H7 (cell line): ENCODE results near the gene MED22. TPM values are rescaled to one million over a fixed set of nuclear protein-coding genes. Genes with fewer than 3 reads are reported as not detected.
A peak's percentile ranks its signal among the peaks of the same experiment; 100 is the strongest.
"Not testable (repeated sequence)": the region's sequence is repeated elsewhere in the genome, so short reads cannot be mapped to it uniquely, and the experiment has no call there.

Experiments
- DNase-seq: peaks from one replicate; pipeline ENCODE4 v3.0.0; 2012
- H3K27me3 ChIP-seq: 2 replicates; pipeline ENCODE4 v1.6.0; 2011; ENCODE audit warnings: mild to moderate bottlenecking, low read length; ENCODE audit not compliant: control insufficient read depth, insufficient read depth
- H3K36me3 ChIP-seq: replicated peaks from 2 replicates; pipeline ENCODE4 v1.5.1; 2011; ENCODE audit warnings: low read length; ENCODE audit not compliant: control insufficient read depth, insufficient read depth
- H3K4me3 ChIP-seq: 2 replicates; pipeline ENCODE4 v1.5.1; 2011; ENCODE audit warnings: low read depth, mild to moderate bottlenecking, control low read depth, low read length, moderate library complexity; ENCODE audit not compliant: insufficient read depth
- total RNA-seq: library from RNA; depleted of rRNA; stranded (reverse); fragments of >200 nt; shearing (Covaris generic); gene quantifications from 2 replicates; pipeline ENCODE4 v1.2.3, GENCODE V29; 2014

Gene MED22
- total RNA-seq, 1 experiment from 2014 or later = 64.6 TPM

DNA sequence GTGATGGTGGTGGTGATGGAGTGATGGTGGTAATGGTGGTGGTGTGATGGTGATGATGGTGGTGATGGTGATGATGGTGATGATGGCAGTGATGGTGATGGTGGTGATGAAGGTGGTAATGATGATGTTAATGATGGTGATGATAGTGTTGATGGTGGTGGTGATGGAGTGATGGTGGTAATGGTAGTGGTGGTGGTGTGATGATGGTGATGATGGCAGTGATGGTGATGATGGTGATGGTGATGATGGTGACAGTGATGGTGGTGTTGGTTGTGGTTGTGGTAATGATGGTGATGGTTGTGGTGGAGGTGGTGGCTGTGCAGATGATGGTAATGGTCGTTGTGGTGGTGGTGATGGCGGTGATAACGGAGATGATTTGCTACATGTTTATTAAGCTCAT, 35.5 kb upstream of the MED22 start:
- Histone ChIP-seq H3K4me3 (no peak overlapping the region), H3K27me3 (no peaks in the 10 kb centered on the region), H3K36me3 (no peaks in the 10 kb centered on the region)
- no peak for DNase-seq

GRCh38 chr9:133382507-133383141, 34.7 kb upstream of the MED22 start:
- H3K27me3 ChIP-seq = peaks cover 5% of the 10 kb centered on the region
- no peak overlapping the region for H3K4me3 ChIP-seq

DNA sequence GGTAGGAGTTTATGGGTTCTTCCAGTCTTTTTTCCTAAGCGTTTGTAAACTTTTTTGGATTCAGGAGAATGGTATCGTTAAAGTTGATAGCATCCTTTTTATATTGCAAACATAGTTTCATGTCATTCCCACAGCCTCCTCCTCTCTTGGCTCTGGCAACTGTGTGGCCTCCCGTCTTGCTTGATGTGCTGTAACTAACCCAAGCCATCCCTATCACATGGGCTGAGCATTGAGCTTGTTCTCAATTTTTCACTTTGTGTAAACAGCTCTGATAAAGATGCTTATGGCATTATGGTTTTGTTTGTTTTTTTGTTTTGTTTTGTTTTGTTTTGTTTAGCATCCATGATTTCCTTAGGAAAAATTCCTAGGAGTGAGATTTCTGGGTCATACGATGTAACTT, 32.8 kb upstream of the MED22 start:
- no peak for DNase-seq
- no peaks in the 10 kb centered on the region for H3K36me3 ChIP-seq
- no peak overlapping the region for H3K4me3 ChIP-seq
- H3K27me3 ChIP-seq = peaks cover 11% of the 10 kb centered on the region

More at GRCh38 chr9:133382507-133383141, 34.7 kb upstream of the MED22 start:
- H3K36me3 ChIP-seq = no peaks in the 10 kb centered on the region
- DNase-seq = no peak

- Histone ChIP-seq H3K27me3 (peaks cover 11% of the 10 kb centered on the region), H3K36me3 (no peaks in the 10 kb centered on the region), H3K4me3 (no peak overlapping the region)
- DNase-seq = no peak
These were observed 31.5 kb upstream of the MED22 start for GRCh38 chr9:133379153-133380086.

DNA sequence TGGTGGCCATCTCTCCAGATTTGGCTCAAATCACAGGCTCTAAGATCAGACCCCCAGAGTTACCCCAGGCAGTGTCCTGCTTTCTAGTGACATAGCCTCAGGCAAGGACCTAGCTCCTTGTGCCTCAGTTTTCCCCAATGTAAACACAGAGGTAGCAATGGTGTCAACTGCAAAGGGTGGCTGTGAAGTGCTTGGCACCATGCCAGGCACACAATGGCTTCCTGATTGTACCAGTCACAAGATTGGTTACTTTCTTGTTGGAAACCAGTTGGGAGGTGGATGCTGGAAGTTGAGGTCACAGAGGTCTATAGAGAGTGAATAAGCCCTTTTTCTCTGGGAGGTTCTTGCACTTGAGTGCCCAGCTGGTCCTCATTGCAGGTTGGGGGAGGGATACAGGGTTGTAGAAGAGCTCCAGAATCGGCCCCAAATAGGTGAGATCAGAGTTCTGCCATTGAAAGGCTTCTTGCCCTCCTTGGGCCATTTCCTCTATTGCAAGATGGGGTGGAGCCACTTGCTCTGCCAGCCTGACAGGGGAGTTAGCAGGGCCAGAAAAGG, 30.6 kb upstream of the MED22 start:
- H3K4me3 ChIP-seq = no peak overlapping the region
- H3K36me3 ChIP-seq = peaks cover 1% of the 10 kb centered on the region; the same call in 1 of the 2 replicates
- no peak for DNase-seq
- peaks cover 11% of the 10 kb centered on the region for H3K27me3 ChIP-seq

GRCh38 chr9:133377721-133378216, 29.8 kb upstream of the MED22 start:
- Histone ChIP-seq H3K4me3 (no peak overlapping the region), H3K27me3 (peaks cover 11% of the 10 kb centered on the region), H3K36me3 (peaks cover 1% of the 10 kb centered on the region; the same call in 1 of the 2 replicates)
- DNase-seq = no peak

DNA sequence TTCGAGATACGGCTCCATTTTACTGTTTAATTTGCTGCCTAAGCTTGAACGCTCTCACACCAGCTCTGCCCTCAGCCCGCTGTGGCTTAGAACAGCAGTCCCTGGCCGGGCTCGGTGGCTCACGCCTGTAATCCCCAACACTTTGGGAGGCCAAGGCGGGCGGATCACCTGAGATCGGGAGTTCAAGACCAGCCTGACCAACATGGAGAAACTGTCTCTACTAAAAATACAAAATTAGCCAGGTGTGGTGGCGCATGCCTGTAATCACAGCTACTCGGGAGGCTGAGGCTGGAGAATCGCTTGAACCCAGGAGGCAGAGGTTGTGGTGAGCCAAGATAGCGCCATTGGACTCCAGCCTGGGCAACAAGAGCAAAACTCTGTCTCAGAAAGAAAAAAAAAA, 29.3 kb upstream of the MED22 start:
- peaks cover 11% of the 10 kb centered on the region for H3K27me3 ChIP-seq
- not testable (repeated sequence) for H3K36me3 ChIP-seq, DNase-seq, H3K4me3 ChIP-seq

DNA sequence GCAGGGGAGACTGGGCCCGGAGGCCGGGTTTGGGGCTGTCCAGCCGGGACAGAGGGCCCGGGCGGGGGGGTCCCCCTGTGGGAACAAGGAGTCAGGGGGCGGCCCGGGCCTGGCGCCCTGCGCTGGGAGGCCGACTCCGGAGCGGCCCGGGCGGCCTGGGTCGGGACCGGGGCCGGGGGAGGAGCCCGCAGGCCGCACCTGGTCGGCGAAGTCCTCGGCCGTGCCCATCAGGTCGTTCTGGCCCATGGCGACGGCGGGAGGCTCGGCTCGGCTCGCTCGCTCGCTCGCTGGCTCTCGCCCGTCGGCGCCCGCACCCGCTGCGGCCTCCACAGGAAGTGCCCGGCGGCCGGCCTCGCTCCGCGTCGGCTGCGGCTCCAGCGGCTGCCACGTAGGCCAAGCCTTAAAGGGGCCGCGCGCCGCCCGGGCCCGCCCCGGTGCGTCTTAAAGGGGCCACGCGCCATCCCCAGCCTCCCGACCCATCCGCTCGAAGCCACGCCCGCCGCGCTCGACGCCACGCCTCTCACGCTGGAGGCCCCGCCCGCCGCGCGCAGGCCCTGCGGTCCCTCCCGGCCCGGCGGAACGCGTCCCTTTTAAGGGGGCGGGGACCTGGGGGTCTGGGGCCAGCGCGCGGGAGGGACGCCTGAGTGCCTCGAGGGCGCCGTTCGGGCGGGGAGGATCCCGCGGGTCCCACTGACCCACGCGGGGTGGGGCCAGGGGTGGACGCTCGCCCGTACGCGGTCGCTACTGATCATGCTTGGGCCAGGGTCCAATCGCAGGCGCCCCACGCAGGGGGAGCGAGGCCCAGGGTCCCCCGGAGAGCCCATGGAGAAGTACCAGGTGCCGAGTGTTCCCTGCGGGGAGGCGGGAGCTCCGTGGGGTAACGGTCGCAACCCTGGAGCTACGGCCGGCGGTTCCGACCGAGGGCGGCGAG, 28.1 kb upstream of the MED22 start, which contains the start of the genes STKLD1 and SURF4:
Gene STKLD1, plus strand, starts transcription at position 643 of the 931 bp plus-strand sequence. Its CDS starts 108 bp downstream, at position 751.
Gene SURF4, minus strand, starts transcription at position 337 of the 931 bp plus-strand sequence. Its CDS starts 91 bp downstream, at position 246.
- H3K4me3 ChIP-seq = peak within 1 kb of the TSS; percentile 77
- peak; percentile 100 for DNase-seq
- H3K27me3 ChIP-seq = peaks cover 11% of the 10 kb centered on the region
- H3K36me3 ChIP-seq = peaks cover 3% of the 10 kb centered on the region; the same call in 1 of the 2 replicates

- H3K4me3 ChIP-seq = peak overlapping the region; percentile 77
- H3K27me3 ChIP-seq = peaks cover 11% of the 10 kb centered on the region
- H3K36me3 ChIP-seq = peaks cover 7% of the 10 kb centered on the region
- DNase-seq = peak; percentile 87
These were observed 27.3 kb upstream of the MED22 start for GRCh38 chr9:133375116-133375723.

DNA sequence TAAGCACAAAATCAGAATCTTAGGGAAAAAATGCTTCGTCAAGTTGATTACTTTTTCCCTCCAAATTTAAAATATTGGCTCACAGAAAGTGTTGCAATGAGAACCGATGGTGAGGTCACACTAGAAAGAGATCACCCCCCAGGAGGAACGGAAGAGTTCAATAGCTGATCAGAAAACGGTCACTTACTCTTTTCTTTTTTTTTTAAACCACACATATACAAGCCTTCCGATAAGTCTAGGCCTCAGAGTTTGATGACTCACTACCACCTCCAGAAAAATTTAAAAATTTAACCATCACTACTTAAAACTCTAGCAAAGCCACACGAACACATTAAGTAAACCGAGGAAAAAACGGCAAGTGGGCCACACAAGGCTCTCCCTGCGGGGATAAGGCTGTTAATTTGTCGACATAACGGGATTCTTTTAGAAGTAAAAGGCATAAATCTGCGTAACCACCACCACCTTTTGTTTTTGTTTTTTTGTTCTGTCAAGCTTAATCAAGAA, 26.7 kb upstream of the MED22 start:
- Histone ChIP-seq H3K4me3 (peak overlapping the region; percentile 77), H3K36me3 (peaks cover 13% of the 10 kb centered on the region), H3K27me3 (peaks cover 11% of the 10 kb centered on the region)
- DNase-seq = no peak

GRCh38 chr9:133372144-133372543, 24.2 kb upstream of the MED22 start:
- peaks cover 6% of the 10 kb centered on the region for H3K27me3 ChIP-seq
- no peak overlapping the region for H3K4me3 ChIP-seq
- DNase-seq = no peak
- peaks cover 22% of the 10 kb centered on the region for H3K36me3 ChIP-seq

- peaks cover 28% of the 10 kb centered on the region for H3K36me3 ChIP-seq
- H3K4me3 ChIP-seq = no peak overlapping the region
- DNase-seq = no peak
- H3K27me3 ChIP-seq = no peaks in the 10 kb centered on the region; the same call in 1 of the 2 replicates
These were observed 23.4 kb upstream of the MED22 start for GRCh38 chr9:133371261-133371711.

- no peak for DNase-seq
- no peak overlapping the region for H3K4me3 ChIP-seq
- H3K36me3 ChIP-seq = peaks cover 33% of the 10 kb centered on the region
- H3K27me3 ChIP-seq = no peaks in the 10 kb centered on the region
These were observed 22.8 kb upstream of the MED22 start for GRCh38 chr9:133370685-133371084.
